DND-41 (cell line): ENCODE measurements around the gene LONRF2.

Experiments
- ATAC-seq: fragments of 200-7000 bp; cut with Tn5 transposase; 3 replicates; pipeline ENCODE4 v1.9.1; 2021; ENCODE audit warnings: low read depth; ENCODE audit not compliant: insufficient read depth
- DNase-seq: peaks from one replicate; pipeline ENCODE4 v3.0.0-alpha.2; 2020
- H2AFZ ChIP-seq: 2 replicates; pipeline ENCODE4 v1.6.0; 2012; ENCODE audit warnings: low read depth, low read length
- H3K27ac ChIP-seq: 2 replicates; pipeline ENCODE4 v1.5.1; 2012; ENCODE audit warnings: low read length, inconsistent platforms
- H3K27me3 ChIP-seq: fragments of 200-600 bp; sonication (generic); 2 replicates; pipeline ENCODE4 v1.6.0; 2012; ENCODE audit warnings: low read length, mild to moderate bottlenecking, inconsistent platforms; ENCODE audit not compliant: insufficient read depth, poor library complexity
- H3K36me3 ChIP-seq: 2 replicates; pipeline ENCODE4 v1.5.1; 2012; ENCODE audit warnings: low read length, inconsistent platforms; ENCODE audit not compliant: insufficient read depth
- H3K4me1 ChIP-seq: 2 replicates; pipeline ENCODE4 v1.5.1; 2012; ENCODE audit warnings: mild to moderate bottlenecking, low read length; ENCODE audit not compliant: insufficient read depth
- H3K4me2 ChIP-seq: 2 replicates; pipeline ENCODE4 v1.6.0; 2012; ENCODE audit warnings: mild to moderate bottlenecking, moderate library complexity, low read length, inconsistent platforms; ENCODE audit not compliant: insufficient read depth
- H3K4me3 ChIP-seq, 2 experiments: fragments of 200-600 bp in 1 of 2; shearing (Covaris generic) in 1 of 2; 2 replicates each; pipeline ENCODE4 v1.5.1; 2012 to 2016; ENCODE audit warnings: inconsistent platforms in 2 of 2, low read length in 2 of 2, mild to moderate bottlenecking in 2 of 2, low read depth in 1 of 2, moderate library complexity in 1 of 2
- H3K79me2 ChIP-seq: 2 replicates; pipeline ENCODE4 v1.6.0; 2012; ENCODE audit warnings: low read length, inconsistent platforms; ENCODE audit not compliant: insufficient read depth
- H3K9ac ChIP-seq: 2 replicates; pipeline ENCODE4 v1.6.0; 2012; ENCODE audit warnings: low read depth, mild to moderate bottlenecking, inconsistent platforms, low read length, moderate library complexity
- H3K9me3 ChIP-seq: 2 replicates; pipeline ENCODE4 v1.5.1; 2012; ENCODE audit warnings: low read length, moderate library complexity, mild to moderate bottlenecking, inconsistent platforms; ENCODE audit not compliant: insufficient read depth, severe bottlenecking
- H4K20me1 ChIP-seq: 2 replicates; pipeline ENCODE4 v1.6.0; 2012; ENCODE audit warnings: low read length; ENCODE audit not compliant: insufficient read depth
- CTCF ChIP-seq: IDR thresholded peaks from 2 replicates; pipeline ENCODE4 v1.5.1; 2012; ENCODE audit warnings: borderline replicate concordance, low read length, moderate library complexity, mild to moderate bottlenecking; ENCODE audit not compliant: poor library complexity, severe bottlenecking; ENCODE audit errors: extremely low read depth
- EZH2 ChIP-seq: IDR thresholded peaks from 3 replicates; pipeline ENCODE4 v1.6.1; 2012; ENCODE audit warnings: borderline replicate concordance, low read depth, mild to moderate bottlenecking, moderate library complexity, low read length, inconsistent platforms; ENCODE audit not compliant: severe bottlenecking

Gene LONRF2

DNA sequence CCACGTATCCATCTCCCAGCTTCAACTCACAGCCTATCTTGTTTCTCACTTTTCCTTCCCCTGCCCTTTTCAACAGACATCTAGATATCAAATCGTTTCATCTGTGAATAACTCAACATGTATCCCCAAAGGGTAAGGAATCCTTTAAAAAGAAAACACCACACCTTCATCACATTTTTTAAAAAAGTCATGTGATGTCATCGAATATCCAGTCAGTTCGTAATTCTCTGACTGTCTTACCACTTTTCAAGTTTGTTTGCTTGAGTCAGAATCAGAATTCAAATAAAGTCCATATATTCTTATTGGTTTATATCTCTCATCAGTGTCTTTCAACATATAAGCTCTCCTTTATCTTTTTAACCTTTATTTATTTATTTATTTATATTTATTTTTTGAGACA, 5.4 kb upstream of the LONRF2 start:
- Histone ChIP-seq H3K4me1 (no peaks in the 10 kb centered on the region), H3K9ac (no peak overlapping the region), H3K27ac (no peak overlapping the region), H3K79me2 (no peaks in the 10 kb centered on the region), H3K4me2 (no peak overlapping the region), H2AFZ (no peak overlapping the region), H3K27me3 (no peaks in the 10 kb centered on the region), H3K4me3 (no peak overlapping the region), H3K9me3 (no peaks in the 10 kb centered on the region), H4K20me1 (no peaks in the 10 kb centered on the region), H3K36me3 (no peaks in the 10 kb centered on the region)
- no peak for ATAC-seq
- TF ChIP-seq EZH2 (no peak), CTCF (no peak)
- DNase-seq: no peak

DNA sequence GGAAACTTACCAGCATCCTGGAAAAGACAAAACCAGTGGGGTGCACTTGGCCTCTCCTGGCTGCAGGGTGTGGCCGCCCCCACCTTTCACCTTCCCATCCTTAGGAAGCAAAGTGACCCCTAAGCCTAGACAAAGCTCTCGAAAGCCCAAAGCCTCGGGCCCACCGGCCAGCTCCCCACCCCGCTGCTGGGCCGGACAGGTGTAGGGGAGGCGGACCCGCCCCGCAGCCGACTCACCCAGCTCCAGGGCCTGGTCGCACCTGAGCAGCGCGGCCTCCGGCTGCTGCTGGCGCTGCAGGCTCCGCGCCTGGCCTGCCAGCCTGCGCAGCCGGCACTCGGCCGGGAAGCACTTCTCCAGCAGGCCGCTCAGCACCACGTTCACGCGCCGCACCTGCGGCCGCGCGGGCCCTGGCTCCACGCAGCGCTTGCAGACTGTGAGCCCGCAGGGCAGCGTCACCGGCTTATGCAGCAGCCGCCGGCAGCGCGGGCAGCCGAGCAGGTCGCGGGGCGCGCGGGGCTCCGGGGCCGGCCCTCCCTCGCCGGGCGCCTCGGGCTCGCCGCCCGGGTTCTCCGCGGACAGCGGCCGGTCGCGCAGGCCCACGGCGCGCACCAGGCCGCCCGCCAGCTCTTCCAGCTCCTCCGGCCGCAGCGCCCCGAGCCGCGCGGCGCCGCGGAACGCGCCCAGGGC, 979 bp downstream of the LONRF2 start:
- Histone ChIP-seq H3K27ac (no peak overlapping the region), H2AFZ (no peak overlapping the region), H3K79me2 (no peaks in the 10 kb centered on the region), H3K4me3 (no peak overlapping the region), H3K27me3 (no peaks in the 10 kb centered on the region), H4K20me1 (no peaks in the 10 kb centered on the region), H3K4me2 (no peak overlapping the region), H3K9ac (no peak overlapping the region), H3K4me1 (no peaks in the 10 kb centered on the region), H3K36me3 (no peaks in the 10 kb centered on the region), H3K9me3 (peaks cover 12% of the 10 kb centered on the region)
- DNase-seq: no peak
- ATAC-seq: no peak
- no peak for TF ChIP-seq EZH2
- no peak for TF ChIP-seq CTCF

- Histone ChIP-seq H3K9ac (no peak overlapping the region), H3K4me1 (no peaks in the 10 kb centered on the region), H3K36me3 (no peaks in the 10 kb centered on the region), H3K4me3 (no peak overlapping the region), H2AFZ (no peak overlapping the region), H3K79me2 (no peaks in the 10 kb centered on the region), H3K4me2 (no peak overlapping the region), H3K27me3 (no peaks in the 10 kb centered on the region), H3K9me3 (peaks cover 12% of the 10 kb centered on the region), H3K27ac (no peak overlapping the region), H4K20me1 (no peaks in the 10 kb centered on the region)
- no peak for DNase-seq
- TF ChIP-seq CTCF (no peak), EZH2 (no peak)
- ATAC-seq: no peak
Observed at GRCh38 chr2:100320547-100321178, 1.6 kb downstream of the LONRF2 start.
